HG02759 (cell line): ENCODE data around the gene RRAS.

Source experiments
- ATAC-seq: cut with Tn5 transposase; IDR thresholded peaks from one replicate; pipeline ENCODE4 v1.9.1; 2021; ENCODE audit warnings: mild to moderate bottlenecking, moderate library complexity; ENCODE audit not compliant: unreplicated experiment

RRAS gene

GRCh38 chr19:49655570-49656455, 15.9 kb upstream of the RRAS start:
- no peak for ATAC-seq

- no peak for ATAC-seq
Measured at GRCh38 chr19:49654581-49654980, 14.6 kb upstream of the RRAS start.

- no peak for ATAC-seq
Measured at GRCh38 chr19:49653466-49653806, 13.5 kb upstream of the RRAS start.

- ATAC-seq = no peak
Measured at GRCh38 chr19:49652551-49653465, 12.9 kb upstream of the RRAS start.

- no peak for ATAC-seq
Measured at GRCh38 chr19:49651820-49652550, 12.0 kb upstream of the RRAS start.

- ATAC-seq = no peak
Measured at GRCh38 chr19:49651029-49651819, 11.3 kb upstream of the RRAS start.

GRCh38 chr19:49646586-49646985, 6.6 kb upstream of the RRAS start:
- ATAC-seq = no peak

GRCh38 chr19:49645995-49646394, 6.1 kb upstream of the RRAS start:
- no peak for ATAC-seq

- no peak for ATAC-seq
Measured at GRCh38 chr19:49645592-49645991, 5.6 kb upstream of the RRAS start.

GRCh38 chr19:49643466-49643865, 3.5 kb upstream of the RRAS start:
- no peak for ATAC-seq

- no peak for ATAC-seq
Measured at GRCh38 chr19:49642492-49643035, 2.6 kb upstream of the RRAS start.

- peak; percentile 67 for ATAC-seq
Measured at GRCh38 chr19:49641688-49642491, 1.9 kb upstream of the RRAS start, which contains the start of gene SCAF1. Gene SCAF1, plus strand, starts transcription at chr19:49642209. Its CDS starts 2,818 bp downstream, at chr19:49645027.

- ATAC-seq = no peak
Measured at GRCh38 chr19:49639401-49640112, 386 bp downstream of the RRAS start.

- ATAC-seq = no peak
Measured at GRCh38 chr19:49637821-49638738, 1.9 kb downstream of the RRAS start.

GRCh38 chr19:49636233-49636932, 3.6 kb downstream of the RRAS start:
- no peak for ATAC-seq

GRCh38 chr19:49635530-49636232, 4.3 kb downstream of the RRAS start:
- no peak for ATAC-seq
